Measurements from ENCODE around the gene IL37. TPM values are rescaled to one million over a fixed set of nuclear protein-coding genes. Genes with fewer than 3 reads are reported as not detected.

The IL37 gene
- total and polyA plus RNA-seq, 12 donors: 0.33 TPM; not detected in 11

GRCh38 chr2:112923237-112923966 is 12.4 kb downstream of the IL37 start:
- DNase-seq: no peak
- Histone ChIP-seq H3K4me3 (no peak overlapping the region), H3K4me1 (replicated peaks in 1 of 2) (no peaks in the 10 kb centered on the region), H3K27me3 (no peaks in the 10 kb centered on the region), H3K36me3 (replicated peaks in 1 of 2) (no peaks in the 10 kb centered on the region), H3K9me3 (replicated peaks in 1 of 3) (no peaks in the 10 kb centered on the region), H3K27ac (no peak overlapping the region)
- intact Hi-C loops (cut with DNase I): no loop called here
- no peak for TF ChIP-seq POLR2A (IDR thresholded peaks at IDR 0.05)
- no peak for TF ChIP-seq CTCF (IDR thresholded peaks at IDR 0.05)
- WGBS, 4 donors: 66 to 76% (median 70%) methylated on average over 3 of the region's 3 CpGs

GRCh38 chr2:112923967-112924338 is 13.0 kb downstream of the IL37 start:
- WGBS, 4 donors: 76 to 90% (median 84%) methylated on average over 5 of the region's 5 CpGs
- no peaks in the 10 kb centered on the region for H3K27me3 ChIP-seq
- no peaks in the 10 kb centered on the region for H3K9me3 ChIP-seq (replicated peaks in 1 of 3)
- intact Hi-C loops (cut with DNase I): no loop called here
- no peak overlapping the region for H3K27ac ChIP-seq
- H3K36me3 ChIP-seq (replicated peaks in 1 of 2): no peaks in the 10 kb centered on the region
- no peaks in the 10 kb centered on the region for H3K4me1 ChIP-seq (replicated peaks in 1 of 2)
- TF ChIP-seq POLR2A (IDR thresholded peaks at IDR 0.05) (no peak), CTCF (IDR thresholded peaks at IDR 0.05) (no peak)
- DNase-seq: no peak
- H3K4me3 ChIP-seq: no peak overlapping the region

- no peak overlapping the region for H3K27ac ChIP-seq
- DNase-seq: no peak
- no peaks in the 10 kb centered on the region for H3K27me3 ChIP-seq
- no peaks in the 10 kb centered on the region for H3K36me3 ChIP-seq (replicated peaks in 1 of 2)
- no peaks in the 10 kb centered on the region for H3K9me3 ChIP-seq (replicated peaks in 1 of 3)
- H3K4me3 ChIP-seq: no peak overlapping the region
- H3K4me1 ChIP-seq (replicated peaks in 1 of 2): no peaks in the 10 kb centered on the region
- intact Hi-C loops (cut with DNase I): no loop called here
- 49 to 62% (median 51%) methylated on average over 2 of the region's 2 CpGs for WGBS, 4 donors
- no peak for TF ChIP-seq POLR2A (IDR thresholded peaks at IDR 0.05)
- no peak for TF ChIP-seq CTCF (IDR thresholded peaks at IDR 0.05)
Observed at GRCh38 chr2:112924360-112924759, 13.4 kb downstream of the IL37 start.

GRCh38 chr2:112924821-112925220 is 13.9 kb downstream of the IL37 start:
- Histone ChIP-seq H3K27me3 (no peaks in the 10 kb centered on the region), H3K4me1 (replicated peaks in 1 of 2) (no peaks in the 10 kb centered on the region), H3K36me3 (replicated peaks in 1 of 2) (no peaks in the 10 kb centered on the region), H3K27ac (no peak overlapping the region), H3K9me3 (replicated peaks in 1 of 3) (no peaks in the 10 kb centered on the region), H3K4me3 (no peak overlapping the region)
- DNase-seq: no peak
- intact Hi-C loops (cut with DNase I): no loop called here
- WGBS, 4 donors: 85 to 94% (median 88%) methylated on average over 3 of the region's 3 CpGs
- TF ChIP-seq POLR2A (IDR thresholded peaks at IDR 0.05) (no peak), CTCF (IDR thresholded peaks at IDR 0.05) (no peak)

Measured in adrenal gland (tissue), 12 donors.